ENCODE measurements around the gene COMTD1.

DNA sequence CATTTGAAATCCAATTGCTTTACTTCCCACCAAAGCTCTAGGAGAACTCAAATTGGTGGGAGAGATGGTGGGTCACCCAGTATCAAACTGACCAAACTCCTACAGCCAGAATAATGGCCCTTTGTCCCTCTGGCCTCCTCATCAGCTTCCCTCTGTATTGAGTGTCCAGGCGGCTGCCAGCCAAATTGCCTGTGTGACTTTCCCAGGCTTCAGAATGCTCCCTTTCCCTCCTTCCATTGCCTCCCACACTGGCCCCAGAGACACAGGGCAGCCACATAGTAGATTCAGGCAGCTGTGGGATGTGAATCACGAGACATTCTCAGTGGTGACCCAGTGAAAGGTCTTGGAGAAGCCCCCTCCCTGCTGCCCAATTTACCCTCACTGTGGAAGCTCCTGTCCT is 37.9 kb downstream of the COMTD1 start:
- TF ChIP-seq, protein P1, sequence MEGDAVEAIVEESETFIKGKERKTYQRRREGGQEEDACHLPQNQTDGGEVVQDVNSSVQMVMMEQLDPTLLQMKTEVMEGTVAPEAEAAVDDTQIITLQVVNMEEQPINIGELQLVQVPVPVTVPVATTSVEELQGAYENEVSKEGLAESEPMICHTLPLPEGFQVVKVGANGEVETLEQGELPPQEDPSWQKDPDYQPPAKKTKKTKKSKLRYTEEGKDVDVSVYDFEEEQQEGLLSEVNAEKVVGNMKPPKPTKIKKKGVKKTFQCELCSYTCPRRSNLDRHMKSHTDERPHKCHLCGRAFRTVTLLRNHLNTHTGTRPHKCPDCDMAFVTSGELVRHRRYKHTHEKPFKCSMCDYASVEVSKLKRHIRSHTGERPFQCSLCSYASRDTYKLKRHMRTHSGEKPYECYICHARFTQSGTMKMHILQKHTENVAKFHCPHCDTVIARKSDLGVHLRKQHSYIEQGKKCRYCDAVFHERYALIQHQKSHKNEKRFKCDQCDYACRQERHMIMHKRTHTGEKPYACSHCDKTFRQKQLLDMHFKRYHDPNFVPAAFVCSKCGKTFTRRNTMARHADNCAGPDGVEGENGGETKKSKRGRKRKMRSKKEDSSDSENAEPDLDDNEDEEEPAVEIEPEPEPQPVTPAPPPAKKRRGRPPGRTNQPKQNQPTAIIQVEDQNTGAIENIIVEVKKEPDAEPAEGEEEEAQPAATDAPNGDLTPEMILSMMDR (optimal IDR thresholded peaks at IDR 0.05 in 1 of 3, IDR thresholded peaks at IDR 0.05 in 1 of 3, conservative IDR thresholded peaks at IDR 0.05 in 1 of 3; ENCODE audit: extremely low read depth in 1 of 3, insufficient read depth in 2 of 3, low read length in 3 of 3) = no peak
- TF ChIP-seq EZH2 (IDR thresholded peaks at IDR 0.05; ENCODE audit: low read length) = no peak
